ENCODE results near the gene PHF19. TPM values are rescaled to one million over a fixed set of nuclear protein-coding genes. Genes with fewer than 3 reads are reported as not detected.

Gene PHF19
- total and polyA plus RNA-seq, 9 donors, result 16.8 to 56.0 (median 40.2) TPM

- Histone ChIP-seq H3K9me3 (no peaks in the 10 kb centered on the region), H3K27ac (no peak overlapping the region), H3K27me3 (no peaks in the 10 kb centered on the region), H3K36me3 (no peaks in the 10 kb centered on the region), H3K4me1 (ENCODE audit: insufficient read depth) (no peaks in the 10 kb centered on the region), H3K4me3 (no peak overlapping the region)
- 78 to 98% (median 93%) methylated on average over 3 of the region's 3 CpGs for WGBS, 3 donors
- TF ChIP-seq CTCF (IDR thresholded peaks at IDR 0.05), result no peak
- no peak for DNase-seq
- intact Hi-C loops (cut with DNase I), result no loop called here
These were observed 26.7 kb downstream of the PHF19 start for GRCh38 chr9:120850315-120850714.

- 52 to 69% (median 55%) methylated on average over 1 of the region's 1 CpG for WGBS, 3 donors
- Histone ChIP-seq H3K36me3 (no peaks in the 10 kb centered on the region), H3K4me1 (ENCODE audit: insufficient read depth) (peaks cover 1% of the 10 kb centered on the region), H3K27ac (no peak overlapping the region), H3K4me3 (no peak overlapping the region), H3K9me3 (no peaks in the 10 kb centered on the region), H3K27me3 (no peaks in the 10 kb centered on the region)
- TF ChIP-seq POLR2A (IDR thresholded peaks at IDR 0.05) (no peak), CTCF (IDR thresholded peaks at IDR 0.05) (no peak), EP300 (IDR thresholded peaks at IDR 0.05) (no peak)
- DNase-seq, result no peak
- intact Hi-C loops (cut with DNase I), result no loop called here
These were observed 30.1 kb downstream of the PHF19 start for GRCh38 chr9:120846906-120847305.

- DNase-seq, result no peak
- WGBS, 3 donors, result 88 to 89% (median 89%) methylated on average over 3 of the region's 3 CpGs
- intact Hi-C loops (cut with DNase I), result no loop called here
- Histone ChIP-seq H3K4me1 (ENCODE audit: insufficient read depth) (peaks cover 5% of the 10 kb centered on the region), H3K27me3 (no peaks in the 10 kb centered on the region), H3K36me3 (no peaks in the 10 kb centered on the region), H3K27ac (no peak overlapping the region), H3K4me3 (no peak overlapping the region), H3K9me3 (no peaks in the 10 kb centered on the region)
- TF ChIP-seq EP300 (IDR thresholded peaks at IDR 0.05) (no peak), POLR2A (IDR thresholded peaks at IDR 0.05) (no peak), CTCF (IDR thresholded peaks at IDR 0.05) (no peak)
These were observed 30.6 kb downstream of the PHF19 start for GRCh38 chr9:120846251-120846889.

- no peak for DNase-seq
- Histone ChIP-seq H3K4me3 (no peak overlapping the region), H3K27me3 (no peaks in the 10 kb centered on the region), H3K9me3 (no peaks in the 10 kb centered on the region), H3K27ac (no peak overlapping the region), H3K36me3 (no peaks in the 10 kb centered on the region), H3K4me1 (ENCODE audit: insufficient read depth) (peaks cover 5% of the 10 kb centered on the region)
- intact Hi-C loops (cut with DNase I), result no loop called here
- TF ChIP-seq CTCF (IDR thresholded peaks at IDR 0.05) (no peak), POLR2A (IDR thresholded peaks at IDR 0.05) (no peak), EP300 (IDR thresholded peaks at IDR 0.05) (no peak)
These were observed 31.7 kb downstream of the PHF19 start for GRCh38 chr9:120845255-120845654.

All from ovary (tissue), 9 donors.